ENCODE data around the gene FOXO1. TPM values are rescaled to one million over a fixed set of nuclear protein-coding genes. Genes with fewer than 3 reads are reported as not detected.

The FOXO1 gene
- total and polyA plus RNA-seq, 9 of the 15 experiments (the other 6 are each of a cell fraction or from before 2014, with no cell fraction given) = 0.04 to 0.73 (median 0.20) TPM

DNA sequence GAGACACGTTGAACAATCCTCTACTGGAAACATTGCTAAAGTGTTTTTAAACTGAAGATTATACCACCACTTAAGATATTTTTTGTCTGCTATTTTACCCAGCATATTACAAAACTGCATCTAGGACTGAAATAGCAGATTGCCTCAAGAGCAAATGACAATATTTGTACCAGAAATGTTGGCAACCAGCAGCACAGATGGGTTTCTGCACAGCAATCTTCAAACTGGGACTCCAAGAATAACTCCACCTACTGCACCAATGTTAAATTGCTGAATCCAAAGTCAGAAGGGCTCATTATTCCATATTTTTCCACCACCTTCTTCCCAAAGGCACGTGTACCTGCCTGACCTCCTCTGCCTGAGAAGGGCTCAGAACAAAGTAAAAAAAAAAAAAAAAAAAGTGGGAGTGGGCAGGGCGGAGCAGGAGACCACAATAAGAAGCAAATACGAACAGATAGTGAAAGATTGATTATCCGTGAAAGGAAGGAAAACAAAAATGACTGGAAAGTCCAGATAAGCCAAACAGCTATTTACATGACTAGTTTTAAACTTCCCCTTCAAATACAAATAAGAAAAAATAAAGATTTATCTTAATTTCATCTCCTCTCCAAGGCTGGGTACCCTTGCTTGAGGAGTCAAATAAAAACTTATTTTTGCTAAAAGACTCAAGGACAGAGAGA lies 79.4 kb downstream of the FOXO1 start:
- intact Hi-C loops (cut with micrococcal nuclease) = no loop called here
- POLR2A ChIA-PET = no interaction called here
- ATAC-seq = no peak

More for the DNA sequence above, 79.4 kb downstream of the FOXO1 start:
- no peaks in the 10 kb centered on the region for H4K20me1 ChIP-seq (replicated peaks; ENCODE audit: control insufficient read depth, insufficient read depth, low read length)
- H3K9me1 ChIP-seq (ENCODE audit: control insufficient read depth, insufficient read depth, low read length) = no peaks in the 10 kb centered on the region
- H3K79me2 ChIP-seq (ENCODE audit: control insufficient read depth, insufficient read depth, low read length) = no peaks in the 10 kb centered on the region
- no peak overlapping the region for H2AFZ ChIP-seq (ENCODE audit: low read depth, low read length)
- 0% methylated on average over 2 of the region's 5 CpGs for WGBS (ENCODE audit: insufficient coverage, low coverage, missing lambda C conversion rate)
- H3K4me1 ChIP-seq (replicated peaks in 1 of 2; ENCODE audit: control insufficient read depth in 2 of 2, insufficient read depth in 2 of 2, low read length in 2 of 2) = no peaks in the 10 kb centered on the region
- no peak overlapping the region for H3K9ac ChIP-seq (ENCODE audit: insufficient read depth in 1 of 2, low read depth in 2 of 2, low read length in 2 of 2)
- CTCF ChIA-PET (ENCODE audit: low intra/inter-chr PET ratio) = no interaction called here
- DNase-seq (ENCODE audit: extremely low read depth in 1 of 4, low spot score in 3 of 4) (no peak), FAIRE-seq (no peak)
- no peak overlapping the region for H3K4me3 ChIP-seq
- no peak overlapping the region for H3K4me2 ChIP-seq (ENCODE audit: insufficient read depth, low read length)
- H3K36me3 ChIP-seq (ENCODE audit: control insufficient read depth, insufficient read depth, low read length) = no peaks in the 10 kb centered on the region
- no TSS peak for BruUV-seq (replicated peaks)
- no peak overlapping the region for H3K27ac ChIP-seq (ENCODE audit: extremely low read depth, low read depth, low read length)
- in situ Hi-C loops (cut with MboI) = no loop called here
- TF ChIP-seq, protein P1, sequence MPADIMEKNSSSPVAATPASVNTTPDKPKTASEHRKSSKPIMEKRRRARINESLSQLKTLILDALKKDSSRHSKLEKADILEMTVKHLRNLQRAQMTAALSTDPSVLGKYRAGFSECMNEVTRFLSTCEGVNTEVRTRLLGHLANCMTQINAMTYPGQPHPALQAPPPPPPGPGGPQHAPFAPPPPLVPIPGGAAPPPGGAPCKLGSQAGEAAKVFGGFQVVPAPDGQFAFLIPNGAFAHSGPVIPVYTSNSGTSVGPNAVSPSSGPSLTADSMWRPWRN (IDR thresholded peaks at IDR 0.05; ENCODE audit: low read depth) = no peak
- TF ChIP-seq SP2 (IDR thresholded peaks at IDR 0.05; ENCODE audit: extremely low read depth, low read depth, low read length, poor library complexity, severe bottlenecking) = no peak
- TF ChIP-seq, protein P2, sequence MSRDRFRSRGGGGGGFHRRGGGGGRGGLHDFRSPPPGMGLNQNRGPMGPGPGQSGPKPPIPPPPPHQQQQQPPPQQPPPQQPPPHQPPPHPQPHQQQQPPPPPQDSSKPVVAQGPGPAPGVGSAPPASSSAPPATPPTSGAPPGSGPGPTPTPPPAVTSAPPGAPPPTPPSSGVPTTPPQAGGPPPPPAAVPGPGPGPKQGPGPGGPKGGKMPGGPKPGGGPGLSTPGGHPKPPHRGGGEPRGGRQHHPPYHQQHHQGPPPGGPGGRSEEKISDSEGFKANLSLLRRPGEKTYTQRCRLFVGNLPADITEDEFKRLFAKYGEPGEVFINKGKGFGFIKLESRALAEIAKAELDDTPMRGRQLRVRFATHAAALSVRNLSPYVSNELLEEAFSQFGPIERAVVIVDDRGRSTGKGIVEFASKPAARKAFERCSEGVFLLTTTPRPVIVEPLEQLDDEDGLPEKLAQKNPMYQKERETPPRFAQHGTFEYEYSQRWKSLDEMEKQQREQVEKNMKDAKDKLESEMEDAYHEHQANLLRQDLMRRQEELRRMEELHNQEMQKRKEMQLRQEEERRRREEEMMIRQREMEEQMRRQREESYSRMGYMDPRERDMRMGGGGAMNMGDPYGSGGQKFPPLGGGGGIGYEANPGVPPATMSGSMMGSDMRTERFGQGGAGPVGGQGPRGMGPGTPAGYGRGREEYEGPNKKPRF (IDR thresholded peaks at IDR 0.05; ENCODE audit: low read depth, low read length) = no peak
- no peak for TF ChIP-seq NFE2 (IDR thresholded peaks at IDR 0.05; ENCODE audit: low read depth)
- TF ChIP-seq BRF2 (IDR thresholded peaks at IDR 0.05; ENCODE audit: borderline replicate concordance, insufficient read depth, insufficient read length) = no peak
- no peak for TF ChIP-seq ZNF174 (CRISPR knock-in tag; IDR thresholded peaks at IDR 0.05)
- no peak for TF ChIP-seq ATF3 (IDR thresholded peaks at IDR 0.05)
- TF ChIP-seq ATF3 (CRISPR knock-in tag; conservative IDR thresholded peaks at IDR 0.05) = no peak
- TF ChIP-seq, protein P3, sequence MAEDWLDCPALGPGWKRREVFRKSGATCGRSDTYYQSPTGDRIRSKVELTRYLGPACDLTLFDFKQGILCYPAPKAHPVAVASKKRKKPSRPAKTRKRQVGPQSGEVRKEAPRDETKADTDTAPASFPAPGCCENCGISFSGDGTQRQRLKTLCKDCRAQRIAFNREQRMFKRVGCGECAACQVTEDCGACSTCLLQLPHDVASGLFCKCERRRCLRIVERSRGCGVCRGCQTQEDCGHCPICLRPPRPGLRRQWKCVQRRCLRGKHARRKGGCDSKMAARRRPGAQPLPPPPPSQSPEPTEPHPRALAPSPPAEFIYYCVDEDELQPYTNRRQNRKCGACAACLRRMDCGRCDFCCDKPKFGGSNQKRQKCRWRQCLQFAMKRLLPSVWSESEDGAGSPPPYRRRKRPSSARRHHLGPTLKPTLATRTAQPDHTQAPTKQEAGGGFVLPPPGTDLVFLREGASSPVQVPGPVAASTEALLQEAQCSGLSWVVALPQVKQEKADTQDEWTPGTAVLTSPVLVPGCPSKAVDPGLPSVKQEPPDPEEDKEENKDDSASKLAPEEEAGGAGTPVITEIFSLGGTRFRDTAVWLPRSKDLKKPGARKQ (CRISPR knock-in tag; IDR thresholded peaks at IDR 0.05) = no peak
- H3K9me3 ChIP-seq (replicated peaks; ENCODE audit: control insufficient read depth, insufficient read depth, low read depth, low read length) = no peaks in the 10 kb centered on the region
- no peaks in the 10 kb centered on the region for H3K27me3 ChIP-seq (ENCODE audit: control insufficient read depth in 2 of 2, insufficient read depth in 2 of 2, low read length in 2 of 2)
